Hematopoietic multipotent progenitor cell (in vitro differentiated cells): ENCODE measurements around the gene HOXD9. TPM values are rescaled to one million over a fixed set of nuclear protein-coding genes. Genes with fewer than 3 reads are reported as not detected.
A peak's percentile ranks its signal among the peaks of the same experiment; 100 is the strongest.

Experiments used
- DNase-seq, 3 donors: peaks; one replicate each; pipeline ENCODE4 v3.0.0-alpha.2; 2011 to 2015; ENCODE audit warnings: low read depth in 2 of 3, low spot score in 2 of 3
- total RNA-seq: library from RNA; depleted of rRNA; stranded (reverse); fragments of >200 nt; gene quantifications from one replicate; pipeline ENCODE4 v1.2.3, GENCODE V29; 2012

HOXD9 gene
- total RNA-seq, 1 donor, result not detected

- no peak for DNase-seq
Observed at GRCh38 chr2:176123411-176124109, 1.0 kb downstream of the HOXD9 start.

GRCh38 chr2:176124110-176124946, 1.8 kb downstream of the HOXD9 start:
- DNase-seq, result no peak

GRCh38 chr2:176124947-176125771, 2.6 kb downstream of the HOXD9 start:
- DNase-seq, result no peak

GRCh38 chr2:176125772-176126054, 3.2 kb downstream of the HOXD9 start:
- DNase-seq, result no peak

GRCh38 chr2:176126929-176127773, 4.6 kb downstream of the HOXD9 start:
- peak; percentile 61 to 80 (median 71) for DNase-seq

- no peak for DNase-seq
Observed at GRCh38 chr2:176127774-176128072, 5.2 kb downstream of the HOXD9 start.

GRCh38 chr2:176128172-176128981, 5.9 kb downstream of the HOXD9 start:
- DNase-seq, result no peak

GRCh38 chr2:176128982-176129796, 6.7 kb downstream of the HOXD9 start, which contains the start of gene HOXD8:
TSS of gene HOXD8 (plus strand) at chr2:176129705. CDS start at chr2:176130367, 662 bp downstream.
- no peak for DNase-seq

- DNase-seq, result no peak
Observed at GRCh38 chr2:176129813-176130146, 7.3 kb downstream of the HOXD9 start.

GRCh38 chr2:176130147-176130956, 7.8 kb downstream of the HOXD9 start:
- DNase-seq, result no peak

GRCh38 chr2:176130957-176131847, 8.7 kb downstream of the HOXD9 start:
- DNase-seq, result no peak

GRCh38 chr2:176131848-176132158, 9.3 kb downstream of the HOXD9 start:
- DNase-seq, result no peak

GRCh38 chr2:176132205-176133171, 10.0 kb downstream of the HOXD9 start:
- peak in 2 of 3 donors; percentile 62 to 65 for DNase-seq

- no peak for DNase-seq
Observed at GRCh38 chr2:176133389-176133788, 10.9 kb downstream of the HOXD9 start.

- no peak for DNase-seq
Observed at GRCh38 chr2:176134035-176134434, 11.5 kb downstream of the HOXD9 start.

- DNase-seq, result no peak
Observed at GRCh38 chr2:176135035-176135440, 12.5 kb downstream of the HOXD9 start.
